OCI-M2 (cell line): ENCODE data around the gene STK39.
"Not testable (repeated sequence)": the region's sequence is repeated elsewhere in the genome, so short reads cannot be mapped to it uniquely, and the experiment has no call there.

Source experiments
- DNase-seq: peaks from one replicate; lab custom pipeline; 2025; ENCODE audit not compliant: unreplicated experiment; lab: John Stamatoyannopoulos, UW

Gene STK39

DNA sequence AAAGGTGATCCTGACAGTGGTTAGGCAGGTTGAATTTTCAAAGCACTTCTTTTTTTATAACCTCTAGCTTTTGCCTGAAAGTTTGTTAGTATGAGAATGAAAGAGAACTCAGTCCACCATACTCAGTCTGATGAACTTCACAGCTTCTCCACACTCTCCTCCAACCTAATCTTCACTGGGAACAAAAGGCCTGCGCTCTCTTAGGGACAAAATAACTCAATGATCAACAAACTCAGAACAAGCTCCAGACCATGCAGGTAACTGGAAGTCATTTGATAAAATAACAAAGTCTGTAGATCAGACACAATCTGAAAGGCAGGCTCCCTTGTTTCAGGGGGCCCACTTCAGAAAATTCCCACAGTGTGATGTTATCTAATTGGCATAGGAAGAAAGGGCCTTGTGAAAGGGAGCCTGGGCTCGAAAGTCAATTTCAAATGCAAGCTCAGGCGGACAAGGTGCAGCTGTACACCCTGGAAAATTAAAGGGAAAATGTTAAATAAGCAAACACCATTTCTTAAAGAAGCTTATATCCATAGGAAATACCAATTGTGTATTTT is 142.2 kb downstream of the STK39 start:
- DNase-seq = no peak

DNA sequence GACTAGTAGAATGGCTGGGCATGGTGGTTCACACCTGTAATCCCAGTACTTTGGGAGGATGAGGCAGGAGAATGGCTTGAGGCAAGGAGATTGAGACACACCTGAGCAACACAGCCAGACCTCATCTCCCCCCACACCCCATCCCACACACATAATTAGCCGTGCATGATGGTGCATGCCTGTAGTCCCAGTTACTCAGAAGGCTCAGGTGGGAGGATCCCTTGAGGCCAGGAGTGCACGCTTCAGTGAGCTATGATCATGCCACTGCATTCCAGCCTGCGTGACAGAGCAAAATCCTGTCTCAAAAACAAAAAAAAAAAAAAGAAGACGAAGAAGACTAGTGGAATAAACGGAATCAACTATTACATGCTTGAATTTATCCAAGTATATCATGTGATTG is 150.0 kb downstream of the STK39 start:
- DNase-seq = no peak

DNA sequence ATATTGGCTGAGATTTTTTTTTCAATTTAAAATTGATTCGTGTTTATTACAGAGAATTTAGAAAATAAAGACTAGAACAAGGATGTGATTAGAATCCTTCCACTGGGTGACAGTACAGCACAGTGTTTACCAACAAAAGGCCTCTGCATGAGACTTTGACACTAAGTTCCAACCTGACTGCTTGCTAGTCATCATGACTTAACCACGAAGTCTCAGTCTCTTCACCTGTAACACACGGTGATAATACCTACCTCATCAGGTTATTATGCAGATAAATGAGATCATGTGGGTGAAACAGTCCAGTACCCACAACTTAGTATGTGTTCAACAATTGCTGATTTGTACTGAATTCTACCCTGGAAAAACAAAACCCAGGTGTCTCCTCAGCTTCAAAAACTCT is 151.2 kb downstream of the STK39 start:
- DNase-seq = no peak

DNA sequence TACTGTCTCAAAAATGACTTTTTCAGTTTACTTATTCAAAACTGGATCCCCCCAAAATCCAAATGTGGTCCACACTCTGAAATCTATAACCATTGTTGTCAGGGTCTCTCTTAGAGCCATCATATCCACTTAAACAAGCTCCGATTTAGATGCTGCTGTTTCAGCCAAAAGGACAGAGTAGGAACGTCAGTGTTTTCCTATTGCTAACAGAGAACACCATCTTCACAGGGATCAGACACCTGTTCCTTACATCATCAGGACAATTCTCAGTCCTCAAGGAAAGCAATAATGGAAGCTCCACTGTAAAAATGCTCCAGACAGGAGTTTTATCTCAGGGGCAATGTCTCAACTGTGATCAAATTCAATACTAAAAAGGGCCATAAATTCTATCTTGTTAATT is 155.4 kb downstream of the STK39 start:
- DNase-seq = no peak

DNA sequence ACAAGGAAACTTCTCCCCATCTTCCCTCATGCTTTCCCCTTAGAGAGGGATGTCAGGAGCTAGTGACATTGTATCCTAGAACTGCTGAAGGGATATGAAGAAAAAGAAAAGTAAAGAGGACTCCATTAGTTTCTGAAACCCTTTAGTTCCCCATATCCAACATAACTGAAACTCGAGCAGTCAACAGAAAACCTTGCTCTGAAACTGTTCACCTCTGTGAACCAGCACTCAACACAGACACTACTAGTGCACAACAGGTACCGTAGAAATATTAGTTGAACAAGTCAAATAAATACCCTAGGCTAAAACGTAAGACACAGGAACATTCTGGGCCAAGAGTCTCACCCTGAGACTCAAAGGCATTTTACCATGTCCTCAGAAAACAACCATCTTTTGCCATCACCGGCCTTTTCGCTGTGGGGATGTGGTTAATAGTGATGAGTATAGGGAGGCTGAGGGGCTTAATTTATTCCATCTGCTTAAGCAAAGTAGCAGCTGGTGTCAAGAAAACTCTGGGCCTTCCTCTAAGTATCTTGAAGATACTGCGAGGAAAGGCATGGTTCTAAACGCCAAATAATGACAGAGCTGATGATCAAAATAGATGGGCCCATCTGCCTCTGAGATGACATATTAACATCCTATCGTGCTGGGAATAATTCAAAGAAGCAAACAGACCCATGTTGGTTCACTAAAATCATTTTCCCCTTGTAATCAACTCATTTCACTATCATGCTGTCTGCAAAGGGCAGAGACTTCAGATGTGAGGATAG is 156.8 kb downstream of the STK39 start:
- DNase-seq = no peak

DNA sequence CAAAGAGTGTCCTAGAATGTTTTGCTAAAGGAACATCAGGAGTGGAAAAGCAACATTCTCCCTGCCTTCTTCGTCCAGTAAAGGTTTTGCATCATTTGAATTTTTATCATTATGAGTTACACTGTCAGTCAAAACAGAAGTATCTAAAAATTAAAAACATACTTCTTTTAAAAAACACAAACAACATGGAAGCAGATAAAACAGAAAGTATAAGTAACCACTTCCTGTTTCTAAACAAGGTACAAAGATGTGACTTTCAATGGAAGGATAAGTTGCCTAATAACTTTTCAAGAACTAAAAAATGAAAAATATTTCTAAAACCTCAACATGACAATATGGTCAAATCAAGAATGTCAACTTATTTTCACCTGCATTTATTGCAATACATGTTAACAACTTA is 158.2 kb downstream of the STK39 start:
- DNase-seq = no peak

DNA sequence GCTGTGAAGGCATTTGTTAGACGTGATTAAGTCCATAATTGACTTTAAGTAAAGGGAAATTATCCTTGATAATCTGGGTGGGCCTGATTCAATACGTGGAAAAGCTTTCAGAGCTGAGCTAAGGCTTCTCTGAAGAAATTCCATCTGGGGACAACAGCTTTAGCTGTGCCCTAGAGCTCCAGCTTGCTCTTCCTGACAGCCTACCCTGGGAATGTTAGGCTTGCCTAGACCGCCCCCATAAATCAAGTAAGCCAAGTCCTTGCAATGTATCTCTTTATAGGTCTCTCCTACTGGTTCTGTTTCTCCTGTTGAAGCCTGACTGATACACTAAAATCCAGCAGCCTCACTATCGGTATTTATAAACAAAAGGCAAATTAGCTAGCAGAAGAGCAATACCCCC is 160.0 kb downstream of the STK39 start:
- no peak for DNase-seq

DNA sequence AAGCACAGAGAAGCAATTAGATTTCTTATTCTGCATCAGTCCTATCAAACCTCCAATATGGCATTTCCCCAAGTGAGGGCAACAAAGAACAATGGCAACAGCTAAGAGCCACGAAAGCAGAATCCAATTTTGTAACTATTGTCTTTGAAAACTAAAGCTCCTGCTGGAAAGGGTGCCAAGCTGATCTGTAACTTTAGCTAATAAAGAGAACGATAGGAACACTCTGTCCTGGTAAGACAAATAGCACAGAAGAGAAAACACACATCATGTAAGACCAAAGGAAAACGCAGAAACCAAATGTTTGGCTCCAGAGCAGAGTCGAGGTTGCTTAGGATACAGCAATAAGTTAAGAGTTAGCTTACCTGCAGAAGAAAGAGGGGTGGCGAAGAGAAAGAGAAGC is 160.5 kb downstream of the STK39 start:
- no peak for DNase-seq

DNA sequence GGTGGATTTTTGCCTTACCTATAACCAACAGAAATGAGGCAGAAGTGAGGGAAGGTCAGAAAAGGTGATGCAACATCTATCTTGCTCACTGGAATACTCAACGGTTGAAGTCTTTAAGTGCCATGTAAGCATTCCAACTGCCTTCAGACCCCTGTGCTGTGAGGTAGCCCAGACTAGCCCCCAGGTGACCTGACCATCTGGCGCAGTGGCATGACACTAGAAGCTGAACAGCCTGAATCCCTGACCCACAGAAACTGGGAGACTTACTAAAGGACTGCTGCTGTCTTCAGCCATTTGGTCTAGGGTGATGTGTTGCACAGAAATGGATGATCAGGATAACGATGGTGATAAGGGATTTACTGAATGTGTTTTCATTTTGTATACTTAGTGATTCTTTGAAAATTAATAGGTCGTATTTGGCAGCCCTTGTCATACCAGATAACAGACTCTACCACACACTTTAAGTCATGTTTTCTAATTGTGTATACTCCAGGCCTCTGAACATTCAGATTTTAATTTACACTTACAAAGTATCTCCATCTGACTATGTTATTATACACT is 161.5 kb downstream of the STK39 start:
- DNase-seq = no peak

DNA sequence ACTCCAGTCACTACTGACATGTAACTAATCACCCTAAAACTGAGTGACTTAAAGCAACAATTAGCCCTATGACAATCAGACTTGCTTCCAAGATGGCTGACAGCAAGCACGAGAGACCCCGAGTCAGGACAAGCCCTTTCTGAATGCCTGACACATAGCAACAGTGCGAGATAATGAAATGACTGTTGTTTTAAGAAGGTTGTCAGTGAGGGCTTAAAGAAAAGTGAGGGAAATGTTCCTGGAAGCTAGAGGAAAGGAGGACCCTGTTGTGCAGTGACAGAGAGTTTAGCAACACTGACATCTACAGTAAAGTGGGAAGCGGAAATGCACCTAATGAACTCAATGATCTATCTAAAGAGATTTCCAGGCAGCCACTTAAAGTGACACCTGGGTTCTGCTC is 163.1 kb downstream of the STK39 start:
- DNase-seq = no peak

DNA sequence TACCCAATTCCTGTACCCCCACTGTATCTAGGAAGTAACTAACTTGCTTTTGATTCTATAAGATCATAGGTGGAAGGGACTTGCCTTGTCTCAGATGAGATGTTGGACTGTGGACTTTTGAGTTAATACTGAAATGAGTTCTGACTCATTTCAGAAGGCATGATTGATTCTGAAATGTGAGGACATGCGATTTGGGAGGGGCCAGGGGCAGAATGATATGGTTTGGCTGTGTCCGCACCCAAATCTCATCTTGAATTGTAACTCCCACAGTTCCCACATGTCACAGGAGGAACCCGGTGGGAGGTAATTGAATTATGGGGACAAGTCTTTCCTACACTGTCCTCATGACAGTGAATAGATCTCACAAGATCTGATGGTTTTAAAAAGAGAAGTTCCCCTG is 165.9 kb downstream of the STK39 start:
- not testable (repeated sequence) for DNase-seq

DNA sequence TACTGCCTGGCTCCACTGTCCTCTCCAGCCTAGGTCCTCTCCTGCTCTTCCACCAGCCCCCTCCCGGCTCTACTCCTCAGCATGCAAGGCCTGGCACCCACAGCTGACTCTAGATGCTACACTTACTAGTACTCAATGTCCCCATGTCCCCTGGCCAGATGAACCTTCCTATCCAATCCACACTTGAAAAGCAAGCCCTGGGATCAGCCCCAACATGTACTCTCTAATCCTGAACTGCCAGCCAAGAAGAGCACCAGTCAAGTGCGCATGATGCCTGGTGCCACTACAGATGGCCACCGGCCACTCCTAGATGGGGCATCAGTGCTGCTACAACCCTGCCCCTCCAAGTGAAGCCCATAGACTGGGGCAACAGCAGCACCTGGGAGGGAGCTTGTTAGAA is 168.2 kb downstream of the STK39 start:
- DNase-seq = no peak

DNA sequence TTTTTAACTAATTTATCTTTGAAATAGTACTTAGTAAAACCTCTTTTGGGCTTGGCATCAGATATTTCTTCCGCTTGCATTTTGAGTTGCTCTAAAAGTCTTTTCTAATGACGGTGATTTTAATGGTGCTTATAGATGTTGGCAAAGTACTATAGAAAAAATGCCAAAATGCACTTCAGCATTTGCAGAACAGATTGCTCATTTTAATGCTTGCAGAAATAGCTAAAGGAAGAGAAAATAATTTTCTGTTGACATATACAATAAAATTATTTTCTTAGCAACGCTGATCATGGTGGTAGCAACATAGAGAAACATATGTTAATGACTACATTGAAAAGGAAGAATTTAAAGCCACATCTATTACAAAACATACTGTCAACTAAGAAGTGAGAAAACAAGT is 170.7 kb downstream of the STK39 start:
- no peak for DNase-seq

DNA sequence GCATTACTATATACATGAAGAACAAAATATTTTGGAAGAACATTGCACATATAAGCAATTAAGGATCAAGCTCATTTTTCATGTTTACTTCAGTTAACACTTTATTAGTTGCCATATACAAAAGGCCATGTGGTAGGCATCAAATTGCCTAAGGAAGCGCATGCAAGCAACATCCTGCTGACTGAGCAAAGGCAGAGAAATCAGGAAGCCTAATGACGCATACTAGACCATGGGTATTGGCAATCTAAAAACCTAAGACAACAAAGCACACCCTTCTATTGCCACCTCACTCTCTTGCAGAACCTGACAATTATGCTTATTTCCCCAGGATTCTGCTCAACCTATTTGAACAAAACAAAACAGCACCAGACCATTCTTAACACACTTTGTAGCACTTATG is 171.9 kb downstream of the STK39 start:
- no peak for DNase-seq

DNA sequence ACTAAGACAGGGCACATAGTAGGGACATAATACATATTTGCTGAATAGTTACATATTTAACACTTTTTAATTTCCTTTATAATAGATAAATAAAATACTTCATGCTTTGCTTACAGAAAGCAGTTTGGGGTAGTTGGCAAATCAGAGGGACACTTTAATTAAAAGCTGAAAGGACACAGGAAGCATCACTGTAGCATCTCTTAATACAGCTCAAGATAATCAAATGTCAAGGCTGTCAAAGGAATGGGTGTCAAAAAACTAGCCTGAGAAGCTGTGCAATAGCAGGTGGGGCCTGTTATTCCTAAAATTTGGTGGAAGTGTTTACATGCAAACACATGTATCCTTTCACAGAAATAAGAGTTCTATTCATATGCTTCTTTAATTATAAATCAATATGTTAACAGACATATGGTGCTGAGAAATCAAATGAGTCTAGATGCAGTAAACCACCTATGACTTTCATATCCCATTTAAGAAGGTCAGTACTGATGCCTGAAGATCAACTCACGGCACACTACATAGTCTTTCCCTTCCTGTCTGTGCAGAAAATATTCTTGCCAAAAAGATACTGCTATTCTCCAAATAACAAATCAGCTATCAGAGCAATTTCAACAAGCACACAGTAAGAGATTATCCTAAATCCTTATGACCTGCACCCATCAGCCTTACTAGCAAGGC is 174.6 kb downstream of the STK39 start:
- DNase-seq = no peak

DNA sequence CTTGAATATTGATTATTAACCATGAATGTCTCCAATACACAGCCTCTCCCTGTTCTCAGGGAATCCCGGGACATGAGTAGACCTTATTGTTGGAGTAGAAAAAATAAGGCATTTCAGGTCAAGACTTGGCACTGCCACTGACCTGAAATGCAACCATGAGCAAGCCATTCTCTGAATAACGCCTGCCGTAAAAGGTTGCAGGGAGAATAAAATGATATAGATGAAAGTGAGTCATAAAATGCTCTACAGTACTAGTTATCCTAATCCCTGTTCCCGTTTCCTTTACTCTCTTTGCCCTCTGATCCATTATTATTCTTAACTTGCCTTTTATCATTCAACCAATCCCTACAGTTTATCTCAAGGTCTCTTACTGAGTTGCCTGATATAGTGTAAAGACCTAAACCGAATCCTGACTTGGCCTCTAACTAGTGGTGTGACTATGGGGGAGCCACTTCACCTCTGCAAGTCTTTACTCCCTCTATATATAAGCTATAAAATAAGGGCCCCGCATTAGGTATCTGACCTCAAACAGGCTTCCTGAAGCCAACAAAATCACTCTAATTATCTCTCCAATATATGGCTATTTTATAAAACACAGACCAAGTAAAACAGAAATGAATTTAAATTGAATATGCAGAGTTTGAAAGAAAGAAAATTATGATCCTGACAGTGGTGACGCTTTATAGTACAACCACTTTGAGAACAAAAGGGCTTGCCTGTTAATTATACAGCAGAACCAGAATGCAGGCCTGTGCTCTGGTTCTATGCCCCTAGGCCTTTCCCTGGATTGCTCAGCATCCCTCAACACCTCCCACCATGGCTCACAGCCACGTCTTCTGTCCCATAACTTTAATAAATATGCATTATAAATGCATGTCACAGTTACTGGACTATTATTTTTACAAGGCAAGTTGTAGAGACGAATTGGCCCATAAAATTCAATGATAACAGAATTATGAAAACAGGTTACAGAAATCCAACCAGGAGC is 183.1 kb downstream of the STK39 start:
- no peak for DNase-seq

DNA sequence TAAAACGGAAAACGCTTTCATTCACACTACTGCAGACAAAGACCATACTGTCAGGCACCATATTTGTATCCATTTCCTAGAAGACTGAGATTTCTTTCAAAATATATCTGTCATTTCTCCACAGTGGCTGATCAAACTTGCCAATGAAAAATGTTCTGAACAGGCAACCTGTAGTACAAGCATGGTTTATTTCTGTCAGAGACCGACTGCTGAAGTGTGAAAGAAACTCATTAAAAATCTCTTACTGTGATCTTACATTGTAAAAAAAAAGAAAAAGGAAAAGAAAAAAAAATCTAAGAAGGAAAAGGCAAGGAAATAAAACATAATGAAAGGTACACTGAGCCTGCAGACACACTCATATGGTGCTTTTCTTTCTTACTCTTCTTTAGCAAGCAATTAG is 184.5 kb downstream of the STK39 start:
- no peak for DNase-seq

DNA sequence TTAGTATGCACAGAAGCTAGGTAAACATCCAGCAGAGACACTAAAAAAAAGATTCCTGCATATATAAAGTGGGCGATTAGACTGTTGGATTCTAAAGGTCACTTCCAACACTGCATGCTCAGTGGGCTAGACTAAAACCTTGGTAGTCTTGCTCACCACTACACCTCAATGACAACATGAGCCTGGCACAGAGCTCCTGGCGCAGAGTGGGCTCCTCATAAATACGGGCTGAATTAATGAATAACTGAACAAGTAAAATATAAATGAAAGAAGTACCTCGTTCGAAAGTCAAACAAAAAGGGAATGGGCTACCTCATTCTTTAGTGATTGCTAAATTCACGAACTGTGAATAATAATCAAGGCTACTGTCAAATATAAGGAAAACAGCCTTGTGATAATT is 185.3 kb downstream of the STK39 start:
- DNase-seq = no peak

DNA sequence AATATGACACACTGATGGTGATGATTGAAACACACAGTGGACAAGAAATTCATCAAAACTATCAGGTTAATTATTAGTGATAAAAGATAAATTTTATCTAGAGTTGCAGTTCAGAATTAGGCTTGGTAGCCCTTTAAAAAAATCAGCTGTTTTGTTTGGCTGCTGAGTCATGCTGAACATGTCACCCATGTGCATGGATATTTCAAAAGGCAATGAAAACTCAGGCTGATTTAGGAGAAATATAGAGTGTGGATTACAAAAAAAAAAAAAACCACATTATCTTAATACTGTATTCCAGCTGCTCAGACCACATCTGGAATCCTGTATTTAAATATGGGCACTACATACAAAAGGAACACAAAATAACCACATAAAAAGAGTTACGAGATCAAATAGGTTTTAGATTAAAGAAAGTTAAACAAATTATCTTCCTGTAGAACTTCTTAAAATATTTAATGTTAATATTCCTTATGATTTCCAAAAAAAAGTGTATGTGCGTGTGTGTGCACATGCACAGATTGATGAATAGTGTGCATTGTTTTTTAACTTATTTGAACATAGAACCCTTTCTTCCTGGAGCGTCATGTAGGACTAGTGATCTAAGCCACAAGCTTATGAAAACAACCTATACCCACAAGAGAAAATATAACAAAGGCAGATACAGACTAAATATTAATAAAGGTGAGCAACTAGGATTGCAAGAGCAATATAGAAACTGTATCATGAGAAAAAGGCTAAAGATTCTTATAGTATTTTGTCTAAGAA is 186.2 kb downstream of the STK39 start:
- DNase-seq = no peak

DNA sequence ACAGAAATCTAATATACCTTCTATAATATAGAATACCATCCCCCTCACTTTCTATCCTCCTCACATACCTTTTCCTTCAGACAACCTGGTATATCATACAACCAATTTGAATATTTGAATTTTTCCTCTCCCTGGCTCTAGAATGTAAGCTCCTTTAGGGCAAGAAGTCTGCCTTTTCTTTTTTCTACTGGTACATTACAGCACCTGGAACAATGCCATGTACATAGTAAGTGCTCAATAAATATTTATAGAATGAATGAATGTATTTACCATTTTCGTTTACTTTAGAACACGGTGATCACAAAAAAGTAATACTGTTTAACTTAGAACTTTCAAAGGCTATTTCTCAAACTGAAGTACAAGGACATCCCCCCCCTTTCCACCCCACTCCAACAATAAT is 187.6 kb downstream of the STK39 start:
- no peak for DNase-seq
